Activated CD8-positive, alpha-beta T cell treated with anti-CD3 and anti-CD28 coated beads for 36 hours (primary cell): Measurements from ENCODE around the gene MBOAT2. TPM values are rescaled to one million over a fixed set of nuclear protein-coding genes. Genes with fewer than 3 reads are reported as not detected.

Experiments used
- ATAC-seq: fragments of 200-7000 bp; cut with Tn5 transposase; one replicate; pipeline ENCODE4 v1.10.0; 2021; ENCODE audit warnings: mild to moderate bottlenecking, moderate library complexity
- CTCF ChIA-PET: fragments of 350-600 bp; sonication (Branson Sonifier 250); formaldehyde crosslinking; loops from one replicate; lab custom pipeline; 2021; ENCODE audit warnings: antibody characterized with exemption; lab: Charles Lee
- POLR2A ChIA-PET: fragments of 350-600 bp; sonication (Branson Sonifier 250); formaldehyde crosslinking; loops from one replicate; lab custom pipeline; 2021; ENCODE audit warnings: antibody characterized with exemption; lab: Charles Lee
- DNase-seq: peaks from one replicate; pipeline ENCODE4 v3.0.0-alpha.2; 2020
- H3K27ac Mint-ChIP-seq: one replicate; pipeline ENCODE4 v1.8.0; 2021; ENCODE audit warnings: mild to moderate bottlenecking, mixed read lengths
- H3K27me3 Mint-ChIP-seq: one replicate; pipeline ENCODE4 v1.8.0; 2021; ENCODE audit warnings: mixed read lengths
- H3K36me3 Mint-ChIP-seq: one replicate; pipeline ENCODE4 v1.8.0; 2021; ENCODE audit warnings: low read depth, mixed read lengths
- H3K4me1 Mint-ChIP-seq: one replicate; pipeline ENCODE4 v1.8.0; 2021; ENCODE audit warnings: low read depth, mixed read lengths
- H3K4me3 Mint-ChIP-seq: one replicate; pipeline ENCODE4 v1.8.0; 2021; ENCODE audit warnings: mild to moderate bottlenecking, moderate library complexity, mixed read lengths
- H3K9me3 Mint-ChIP-seq: one replicate; pipeline ENCODE4 v1.8.0; 2021; ENCODE audit warnings: mixed read lengths
- intact Hi-C: fragments of 100-400 bp; cut with micrococcal nuclease; formaldehyde crosslinking; loops from one replicate; pipeline ENCODE4 v1.10.0; 2022
- total RNA-seq, 2 experiments: library from RNA; stranded (reverse); gene quantifications; one replicate each; pipeline ENCODE4 v1.2.3, GENCODE V29; 2021
- TF ChIP-seq, protein P1 (sequence below): fragments of 200-600 bp; IDR thresholded peaks from one replicate; pipeline ENCODE4 v1.8.0; 2022; ENCODE audit warnings: antibody characterized with exemption, mild to moderate bottlenecking

The MBOAT2 gene
- total RNA-seq, 2 experiments from 2014 or later: 2.9 to 3.0 TPM

DNA sequence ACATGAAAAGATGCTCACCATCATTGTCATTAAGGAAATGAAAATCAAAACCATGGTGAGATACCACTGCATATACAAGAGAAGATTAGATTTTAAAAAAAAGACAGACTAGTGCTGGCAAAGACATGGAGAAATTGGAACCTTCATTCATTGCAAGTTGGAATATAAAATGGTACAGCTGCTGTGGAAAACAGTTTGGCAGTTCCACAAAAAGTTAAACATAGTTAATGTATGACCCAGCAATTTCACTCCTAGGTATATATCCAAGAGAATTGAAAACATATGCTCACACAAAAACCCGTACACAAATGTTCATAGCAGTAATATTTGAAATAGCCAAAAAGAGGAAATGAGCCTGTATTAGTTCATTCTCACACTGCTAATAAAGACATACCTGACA, 33.7 kb upstream of the MBOAT2 start:
- no peak for DNase-seq
- H3K27me3 Mint-ChIP-seq: peaks cover 9% of the 10 kb centered on the region
- H3K9me3 Mint-ChIP-seq: peaks cover 5% of the 10 kb centered on the region
- no peak for ATAC-seq
- POLR2A ChIA-PET: no interaction called here
- TF ChIP-seq, protein P1, sequence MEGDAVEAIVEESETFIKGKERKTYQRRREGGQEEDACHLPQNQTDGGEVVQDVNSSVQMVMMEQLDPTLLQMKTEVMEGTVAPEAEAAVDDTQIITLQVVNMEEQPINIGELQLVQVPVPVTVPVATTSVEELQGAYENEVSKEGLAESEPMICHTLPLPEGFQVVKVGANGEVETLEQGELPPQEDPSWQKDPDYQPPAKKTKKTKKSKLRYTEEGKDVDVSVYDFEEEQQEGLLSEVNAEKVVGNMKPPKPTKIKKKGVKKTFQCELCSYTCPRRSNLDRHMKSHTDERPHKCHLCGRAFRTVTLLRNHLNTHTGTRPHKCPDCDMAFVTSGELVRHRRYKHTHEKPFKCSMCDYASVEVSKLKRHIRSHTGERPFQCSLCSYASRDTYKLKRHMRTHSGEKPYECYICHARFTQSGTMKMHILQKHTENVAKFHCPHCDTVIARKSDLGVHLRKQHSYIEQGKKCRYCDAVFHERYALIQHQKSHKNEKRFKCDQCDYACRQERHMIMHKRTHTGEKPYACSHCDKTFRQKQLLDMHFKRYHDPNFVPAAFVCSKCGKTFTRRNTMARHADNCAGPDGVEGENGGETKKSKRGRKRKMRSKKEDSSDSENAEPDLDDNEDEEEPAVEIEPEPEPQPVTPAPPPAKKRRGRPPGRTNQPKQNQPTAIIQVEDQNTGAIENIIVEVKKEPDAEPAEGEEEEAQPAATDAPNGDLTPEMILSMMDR: no peak
- intact Hi-C loops: no loop called here
- no peak overlapping the region for H3K27ac Mint-ChIP-seq
- CTCF ChIA-PET: no interaction called here
- no peak overlapping the region for H3K4me3 Mint-ChIP-seq
- H3K4me1 Mint-ChIP-seq: peaks cover 6% of the 10 kb centered on the region
- H3K36me3 Mint-ChIP-seq: no peaks in the 10 kb centered on the region

DNA sequence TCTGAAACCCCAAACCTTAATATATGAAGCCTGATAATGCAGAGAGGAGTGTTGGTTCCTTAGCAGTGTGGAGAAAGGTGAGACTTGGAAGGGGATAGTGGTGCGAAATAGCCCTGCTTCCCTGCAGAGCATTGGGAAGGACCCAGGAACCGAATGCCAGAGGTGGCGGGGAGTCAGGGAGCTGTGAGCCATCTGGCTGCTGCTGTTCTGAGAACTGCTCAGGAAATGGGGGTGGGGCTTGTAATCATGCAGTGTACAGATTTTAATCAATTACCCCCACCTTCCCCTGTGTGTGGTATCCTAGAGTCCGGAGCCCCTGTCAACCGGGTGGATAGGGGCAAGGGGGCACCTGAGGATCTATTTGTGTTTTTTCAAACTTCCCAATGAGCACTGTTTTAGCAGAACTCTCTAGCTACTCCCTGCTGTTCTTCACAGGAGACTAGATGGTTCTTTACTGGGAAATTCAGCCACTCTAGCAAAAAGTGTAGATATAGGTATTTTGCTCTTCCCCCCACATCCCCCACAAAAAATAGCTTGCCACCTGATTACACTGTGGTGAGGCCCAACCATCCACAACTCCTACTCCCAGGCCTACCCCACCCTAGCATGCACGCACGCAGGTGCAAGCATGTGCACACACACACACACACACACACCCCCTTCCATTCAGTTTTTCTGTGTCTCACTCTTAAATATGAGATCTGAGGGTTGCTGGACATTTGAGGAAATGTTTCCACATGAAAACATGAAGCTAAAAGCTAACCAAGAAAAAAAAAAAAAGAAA, 30.1 kb upstream of the MBOAT2 start:
- H3K4me3 Mint-ChIP-seq: no peak overlapping the region
- ChIA-PET POLR2A (no interaction called here), CTCF (no interaction called here)
- H3K9me3 Mint-ChIP-seq: peaks cover 5% of the 10 kb centered on the region
- intact Hi-C loops: no loop called here
- no peak overlapping the region for H3K27ac Mint-ChIP-seq
- no peaks in the 10 kb centered on the region for H3K36me3 Mint-ChIP-seq
- peaks cover 10% of the 10 kb centered on the region for H3K27me3 Mint-ChIP-seq
- ATAC-seq (no peak), DNase-seq (peak; percentile 3)
- TF ChIP-seq, protein P1: no peak
- H3K4me1 Mint-ChIP-seq: peaks cover 6% of the 10 kb centered on the region

DNA sequence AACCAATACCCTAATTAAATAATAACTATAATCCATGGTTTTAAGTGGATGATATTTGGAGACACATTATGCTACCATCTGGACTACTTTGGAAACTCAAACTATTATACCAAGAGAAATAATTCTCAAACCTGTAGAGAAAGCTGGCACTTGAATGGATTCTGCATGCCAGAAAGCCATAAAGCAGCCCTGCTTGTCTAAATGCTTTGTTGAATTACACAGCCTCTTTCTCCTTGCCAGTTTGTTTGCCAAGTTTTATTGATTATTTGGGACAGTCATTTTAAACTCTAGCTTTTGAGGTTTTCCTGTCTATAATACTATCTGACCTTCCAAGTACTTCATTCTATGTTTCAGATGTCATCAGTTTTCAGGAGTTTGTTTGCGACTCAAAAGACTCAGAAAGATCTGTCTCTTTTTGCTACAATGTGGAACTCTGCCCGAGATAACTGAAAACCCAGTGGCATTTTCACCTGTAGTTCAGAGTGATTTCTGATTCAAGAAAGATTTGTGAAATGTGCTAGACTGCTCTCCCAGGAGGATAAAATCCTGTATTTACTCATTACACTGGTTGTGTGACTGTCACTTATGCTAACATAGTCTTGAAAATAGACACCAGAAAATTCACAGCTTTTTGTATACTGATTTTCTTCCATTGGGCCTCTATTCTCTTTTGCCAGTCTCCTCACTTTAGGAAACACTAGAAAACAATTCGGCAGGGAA, 29.2 kb upstream of the MBOAT2 start:
- no peaks in the 10 kb centered on the region for H3K36me3 Mint-ChIP-seq
- ChIA-PET CTCF (no interaction called here), POLR2A (no interaction called here)
- DNase-seq (no peak), ATAC-seq (no peak)
- H3K27me3 Mint-ChIP-seq: peaks cover 8% of the 10 kb centered on the region
- H3K4me3 Mint-ChIP-seq: no peak overlapping the region
- peaks cover under 1% of the 10 kb centered on the region for H3K9me3 Mint-ChIP-seq
- no peak overlapping the region for H3K27ac Mint-ChIP-seq
- peaks cover 6% of the 10 kb centered on the region for H3K4me1 Mint-ChIP-seq
- TF ChIP-seq, protein P1: no peak
- intact Hi-C loops: no loop called here

DNA sequence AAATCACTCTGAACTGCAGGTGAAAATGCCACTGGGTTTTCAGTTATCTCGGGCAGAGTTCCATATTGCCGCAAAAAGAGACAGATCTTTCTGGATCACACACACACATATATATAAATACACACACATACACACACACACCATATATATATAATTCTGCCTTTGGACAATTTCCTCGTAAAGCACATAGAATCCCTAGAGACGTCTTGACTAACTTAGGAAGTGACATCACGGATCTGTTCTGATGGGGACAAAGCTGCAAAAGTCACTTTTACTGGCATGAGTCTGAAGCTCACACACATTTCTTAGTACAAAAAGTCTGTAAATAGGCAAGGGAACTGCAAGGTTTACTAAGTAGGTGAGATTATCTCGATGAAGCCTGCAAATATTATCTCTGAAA, 28.6 kb upstream of the MBOAT2 start:
- Mint-ChIP-seq H3K27ac (no peak overlapping the region), H3K9me3 (no peaks in the 10 kb centered on the region), H3K4me1 (peaks cover 6% of the 10 kb centered on the region), H3K36me3 (no peaks in the 10 kb centered on the region), H3K27me3 (peaks cover 10% of the 10 kb centered on the region), H3K4me3 (no peak overlapping the region)
- TF ChIP-seq, protein P1: no peak
- no peak for ATAC-seq
- no peak for DNase-seq
- POLR2A ChIA-PET: no interaction called here
- CTCF ChIA-PET: no interaction called here
- intact Hi-C loops: no loop called here

DNA sequence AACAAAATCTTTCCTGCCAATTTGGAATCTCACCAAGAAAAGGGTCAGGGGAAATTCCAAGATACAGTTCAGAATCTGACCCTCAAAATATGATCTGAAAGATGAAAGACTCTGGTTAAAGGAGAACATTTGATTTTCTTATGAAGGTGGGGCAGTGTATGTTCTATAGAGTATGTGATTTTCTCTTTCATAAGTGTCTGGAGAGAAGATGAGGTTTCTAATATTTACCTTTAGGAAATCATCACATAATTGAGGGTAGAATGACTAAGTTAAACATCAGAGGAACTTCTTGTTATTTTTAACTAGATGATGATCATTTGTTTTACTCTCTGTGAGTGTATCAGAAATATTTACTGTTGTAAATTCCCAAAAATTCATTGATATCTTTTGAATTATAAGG, 27.8 kb upstream of the MBOAT2 start:
- Mint-ChIP-seq H3K9me3 (no peaks in the 10 kb centered on the region), H3K4me3 (no peak overlapping the region), H3K27me3 (peaks cover 10% of the 10 kb centered on the region), H3K36me3 (no peaks in the 10 kb centered on the region), H3K4me1 (peaks cover 6% of the 10 kb centered on the region), H3K27ac (no peak overlapping the region)
- intact Hi-C loops: no loop called here
- TF ChIP-seq, protein P1: no peak
- no peak for DNase-seq
- CTCF ChIA-PET: no interaction called here
- ATAC-seq: no peak
- POLR2A ChIA-PET: interaction anchor here (1.1 kb wide), 1 partner anchor 268 kb away, joined by 3 read pairs; no protein-coding TSS in a partner anchor
